Stimulated activated CD4-positive, alpha-beta T cell treated with anti-CD3 and anti-CD28 coated beads, Interleukin-4, amount 100 ng/mL, for 48 hours (primary cell): ENCODE results near the gene UNC45B.
"Not testable (repeated sequence)": the region's sequence is repeated elsewhere in the genome, so short reads cannot be mapped to it uniquely, and the experiment has no call there.

Source experiments
- DNase-seq, 2 donors: peaks; one replicate each; pipeline ENCODE4 v3.0.0-alpha.2; 2020; ENCODE audit warnings: low read depth in 2 of 2

UNC45B gene

DNA sequence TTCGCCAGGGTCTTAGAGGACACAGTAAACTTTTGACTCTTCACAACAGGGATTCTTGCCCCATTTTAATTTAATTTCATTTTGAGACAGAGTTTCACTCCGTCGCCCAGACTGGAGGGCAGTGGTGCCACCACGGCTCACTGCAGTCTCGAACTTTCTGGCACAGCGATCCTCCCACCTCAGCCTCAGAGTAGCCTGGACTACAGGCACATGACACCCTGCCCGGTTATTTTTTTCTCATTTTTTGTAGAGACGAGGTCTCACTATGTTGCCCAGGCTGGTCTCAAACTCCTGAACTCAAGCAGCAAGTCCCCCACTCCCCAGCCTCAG lies 5.2 kb upstream of the UNC45B start:
- DNase-seq: no peak

DNA sequence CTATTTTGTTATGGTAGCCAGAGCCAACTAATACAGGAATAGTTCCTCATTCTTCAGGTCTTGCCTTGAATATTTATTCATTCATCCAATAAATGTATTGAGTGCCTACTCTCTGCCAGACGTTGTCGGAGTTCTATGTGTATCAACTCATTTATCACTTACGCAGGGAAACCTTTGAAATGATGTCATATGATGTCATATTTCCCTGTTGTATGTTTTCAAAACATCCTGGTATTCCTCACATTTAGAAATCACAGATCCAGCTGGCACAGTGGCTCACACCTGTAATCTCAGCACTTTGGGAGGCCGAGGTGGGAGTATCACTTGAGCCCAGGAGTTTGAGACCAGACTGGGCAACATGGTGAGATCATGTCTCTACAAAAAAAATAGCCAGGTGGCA lies 2.8 kb upstream of the UNC45B start:
- no peak for DNase-seq

DNA sequence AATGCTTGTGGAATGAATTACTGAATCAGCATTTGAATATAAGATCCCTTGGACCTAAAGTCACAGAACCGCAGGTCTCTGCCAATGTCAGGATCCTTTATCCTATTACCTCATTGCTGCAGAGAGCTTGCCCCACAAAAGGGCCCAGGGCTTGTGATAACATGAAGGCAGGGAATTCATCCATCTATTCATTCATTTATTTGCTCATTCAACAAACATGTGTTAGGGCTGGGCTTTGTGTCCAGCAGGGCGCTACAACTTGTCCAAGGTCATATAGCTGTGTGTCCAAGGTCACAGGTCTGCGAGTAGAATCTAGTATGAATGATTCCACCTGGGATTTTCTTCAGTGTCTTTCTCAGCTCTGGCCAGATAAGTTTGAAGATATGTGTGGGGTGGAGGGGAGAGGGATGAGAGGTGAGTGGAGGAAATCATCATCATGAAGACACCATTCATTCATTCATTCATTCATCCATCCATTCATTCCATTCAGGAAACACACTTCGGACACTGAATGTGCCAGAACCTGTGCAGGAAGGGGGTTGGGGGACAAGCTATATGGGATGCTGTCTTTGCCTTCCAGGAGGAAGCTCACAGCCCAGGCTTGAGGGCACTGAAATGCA lies 1.3 kb upstream of the UNC45B start:
- DNase-seq: no peak

DNA sequence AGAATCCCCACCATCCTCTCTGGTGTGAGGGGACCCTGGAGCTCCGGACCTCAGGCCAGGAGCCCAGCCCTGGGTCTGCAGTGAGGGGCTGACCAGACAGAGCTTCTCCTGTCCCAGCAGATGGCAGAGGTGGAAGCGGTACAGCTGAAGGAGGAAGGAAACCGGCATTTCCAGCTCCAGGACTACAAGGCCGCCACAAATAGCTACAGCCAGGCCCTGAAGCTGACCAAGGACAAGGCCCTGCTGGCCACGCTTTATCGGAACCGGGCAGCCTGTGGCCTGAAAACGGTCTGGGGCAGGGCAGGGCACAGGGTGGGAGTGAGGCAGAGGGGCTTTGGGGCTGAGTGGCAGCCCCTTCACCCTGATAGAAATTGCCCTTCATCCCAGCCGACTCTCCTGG lies 527 bp downstream of the UNC45B start:
- DNase-seq: no peak

DNA sequence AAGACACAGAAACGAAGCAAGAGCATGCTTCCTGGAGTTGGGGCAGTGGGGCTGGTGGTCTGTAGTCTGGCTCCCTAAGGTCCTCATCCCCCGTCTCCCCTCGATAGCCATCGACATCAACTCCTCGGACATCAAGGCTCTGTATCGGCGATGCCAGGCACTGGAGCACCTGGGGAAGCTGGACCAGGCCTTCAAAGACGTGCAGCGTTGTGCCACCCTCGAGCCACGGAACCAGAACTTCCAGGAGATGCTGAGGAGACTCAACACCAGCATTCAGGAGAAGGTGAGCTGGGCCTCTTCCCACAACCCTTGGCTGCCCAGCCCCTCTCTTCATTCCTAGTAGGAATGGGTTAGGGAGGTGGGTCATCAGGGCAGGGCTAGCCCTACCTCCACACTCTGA lies 2.3 kb downstream of the UNC45B start:
- no peak for DNase-seq

DNA sequence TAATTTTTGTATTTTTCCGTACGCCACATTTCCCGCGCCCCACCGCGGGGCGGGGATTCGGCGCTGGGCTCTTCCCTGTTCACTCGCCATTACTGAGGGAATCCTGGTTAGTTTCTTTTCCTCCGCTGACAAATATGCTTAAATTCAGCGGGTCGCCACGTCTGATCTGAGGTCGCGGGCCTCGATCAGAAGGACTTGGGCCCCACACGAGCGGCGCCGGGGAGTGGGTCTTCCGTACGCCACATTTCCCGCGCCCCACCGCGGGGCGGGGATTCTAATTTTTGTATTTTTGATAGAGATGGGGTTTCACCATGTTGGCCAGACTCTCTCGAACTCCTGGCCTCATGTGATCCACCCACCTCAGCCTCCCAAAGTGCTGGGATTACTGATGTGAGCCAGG lies 3.5 kb downstream of the UNC45B start:
- not testable (repeated sequence) for DNase-seq

DNA sequence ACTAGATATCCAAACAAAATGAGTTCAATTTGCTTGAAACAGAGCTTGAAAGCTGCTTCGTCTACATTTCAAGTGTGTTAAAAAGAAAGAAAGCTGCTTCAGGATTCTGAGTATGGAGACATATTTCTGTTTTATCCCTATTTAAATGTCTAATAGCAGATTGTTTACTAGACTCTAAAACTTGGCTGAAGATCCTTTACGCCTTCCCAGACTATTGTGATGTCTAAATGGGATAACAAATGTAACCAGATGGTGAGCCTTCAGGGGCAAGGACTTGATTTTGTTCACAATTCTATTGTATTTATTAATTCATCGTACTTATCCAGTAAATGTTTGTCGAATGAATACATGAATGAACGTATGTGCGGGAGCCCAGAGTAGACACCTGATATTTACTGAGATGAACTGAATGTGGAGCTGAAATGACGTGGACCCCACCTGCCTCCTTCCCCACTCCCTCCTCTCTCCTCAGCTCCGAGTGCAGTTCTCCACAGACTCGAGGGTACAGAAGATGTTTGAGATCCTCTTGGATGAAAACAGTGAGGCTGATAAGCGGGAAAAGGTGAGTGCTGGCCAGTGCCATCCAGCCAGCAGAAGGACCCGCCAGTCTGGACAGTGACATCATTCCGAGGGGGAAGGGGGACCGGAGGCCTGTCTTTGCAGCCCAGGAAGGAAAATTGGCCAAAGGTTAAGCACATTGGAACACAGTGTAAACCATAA lies 5.0 kb downstream of the UNC45B start:
- DNase-seq: no peak

DNA sequence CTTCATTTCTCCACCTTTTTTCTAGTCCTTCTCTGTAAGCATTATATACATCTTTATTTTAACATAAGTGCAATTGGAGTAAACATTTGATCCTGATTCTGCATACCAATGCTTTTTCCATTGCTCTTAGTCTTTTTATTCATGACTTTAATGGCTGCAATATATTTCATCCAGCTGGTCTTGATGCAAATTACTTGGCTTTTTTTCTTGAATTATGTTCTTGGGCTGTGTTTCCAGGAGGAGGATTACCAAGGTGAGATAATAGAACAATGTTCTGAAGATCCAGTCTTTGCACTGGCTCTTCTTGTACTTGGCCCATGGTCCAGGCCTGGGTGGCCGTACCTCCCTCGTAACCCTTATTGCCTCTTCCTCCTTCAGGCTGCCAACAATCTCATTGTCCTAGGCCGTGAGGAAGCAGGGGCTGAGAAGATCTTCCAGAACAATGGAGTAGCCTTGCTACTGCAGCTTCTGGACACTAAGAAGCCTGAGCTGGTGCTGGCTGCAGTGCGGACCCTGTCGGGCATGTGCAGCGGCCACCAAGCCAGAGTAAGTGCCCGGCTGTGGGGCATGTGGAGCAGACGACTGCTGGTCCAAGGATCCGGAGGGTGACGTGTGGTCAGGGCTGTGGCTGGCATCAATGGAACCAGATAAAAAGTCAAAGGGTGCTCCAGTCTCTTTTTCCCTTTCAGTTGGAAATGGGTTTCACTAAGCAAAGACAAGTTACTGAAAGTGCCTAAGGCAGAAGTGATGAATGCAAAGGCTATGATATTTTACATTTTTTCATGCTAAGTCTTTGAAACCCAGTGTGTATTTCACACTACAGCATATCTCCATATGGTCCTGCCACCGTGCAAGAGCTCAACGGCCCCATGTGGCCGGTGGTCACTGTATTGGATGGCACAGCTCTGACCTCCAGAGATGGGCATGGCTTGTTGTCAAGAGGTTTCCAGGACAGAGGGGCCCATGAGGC lies 6.9 kb downstream of the UNC45B start:
- DNase-seq: no peak

DNA sequence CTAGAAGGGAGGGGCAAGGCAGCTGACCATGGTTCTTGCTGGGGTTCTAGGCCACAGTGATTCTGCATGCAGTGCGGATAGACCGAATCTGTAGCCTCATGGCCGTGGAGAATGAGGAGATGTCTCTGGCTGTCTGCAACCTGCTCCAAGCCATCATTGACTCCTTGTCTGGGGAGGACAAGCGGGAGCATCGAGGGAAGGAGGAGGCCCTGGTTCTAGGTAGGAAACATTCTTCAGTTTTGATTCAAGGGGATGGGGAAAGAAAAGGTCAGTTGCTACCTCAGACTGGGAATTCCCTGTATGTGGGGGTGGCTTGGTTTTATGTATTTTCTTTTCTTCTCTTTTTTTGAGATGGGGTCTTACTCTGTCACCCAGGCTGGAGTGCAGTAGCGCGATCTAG lies 7.6 kb downstream of the UNC45B start:
- no peak for DNase-seq

DNA sequence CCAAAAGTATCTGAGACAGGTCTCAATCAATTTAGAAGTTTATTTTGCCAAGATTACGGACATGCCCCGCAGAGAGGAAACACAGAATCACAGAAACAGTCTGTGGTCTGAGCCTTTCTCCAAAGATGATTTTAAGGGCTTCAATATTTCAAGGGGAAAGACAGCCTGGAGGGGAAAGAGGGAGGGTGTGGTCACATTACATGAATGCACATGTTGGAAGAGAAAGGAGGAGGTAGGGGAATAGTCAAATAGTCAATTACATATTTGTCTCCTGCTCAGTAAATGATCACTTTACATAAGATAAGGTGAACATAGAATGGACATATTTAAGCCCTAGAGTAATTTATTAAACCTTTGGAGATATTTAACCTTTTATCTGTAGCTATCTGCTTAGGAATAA lies 12.3 kb downstream of the UNC45B start:
- no peak for DNase-seq

DNA sequence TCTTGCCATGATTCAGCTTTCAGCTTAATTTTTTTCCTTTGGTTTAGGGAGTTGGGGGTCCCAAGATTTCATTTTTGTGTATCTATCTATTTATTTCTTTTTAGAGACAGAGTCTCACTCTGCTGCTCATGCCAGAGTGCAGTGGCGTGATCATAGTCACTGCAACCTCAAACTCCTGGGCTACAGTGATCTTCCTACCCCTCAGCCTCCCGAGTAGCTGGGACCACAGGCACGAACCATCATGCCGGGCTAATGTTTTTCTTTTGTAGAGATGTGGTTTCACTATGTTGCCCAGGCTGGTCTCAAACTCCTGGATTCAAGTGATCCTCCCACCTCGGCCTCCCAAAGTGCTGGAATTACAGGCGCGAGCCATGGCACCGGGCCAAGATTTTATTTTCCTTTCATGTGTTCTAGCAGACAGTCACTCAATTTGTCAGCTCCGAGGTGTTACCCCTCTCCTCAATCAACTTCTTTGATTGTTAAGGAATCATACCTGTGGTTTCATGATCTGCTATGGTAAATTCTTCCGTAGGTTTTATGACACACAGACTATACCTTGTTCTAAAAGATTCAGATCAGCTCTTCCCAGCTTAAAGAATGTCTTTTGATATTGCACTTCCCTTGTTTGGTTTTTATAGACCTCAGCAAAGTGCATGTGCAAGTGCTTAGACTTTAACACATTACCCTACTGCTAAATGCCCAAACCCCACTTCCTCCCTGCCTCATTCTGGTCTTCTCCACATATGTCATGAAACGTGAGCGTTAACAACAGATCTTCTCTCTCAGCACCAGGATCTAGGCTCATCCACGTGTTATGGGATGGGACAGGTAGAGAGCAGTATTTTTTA lies 13.0 kb downstream of the UNC45B start:
- DNase-seq: no peak

DNA sequence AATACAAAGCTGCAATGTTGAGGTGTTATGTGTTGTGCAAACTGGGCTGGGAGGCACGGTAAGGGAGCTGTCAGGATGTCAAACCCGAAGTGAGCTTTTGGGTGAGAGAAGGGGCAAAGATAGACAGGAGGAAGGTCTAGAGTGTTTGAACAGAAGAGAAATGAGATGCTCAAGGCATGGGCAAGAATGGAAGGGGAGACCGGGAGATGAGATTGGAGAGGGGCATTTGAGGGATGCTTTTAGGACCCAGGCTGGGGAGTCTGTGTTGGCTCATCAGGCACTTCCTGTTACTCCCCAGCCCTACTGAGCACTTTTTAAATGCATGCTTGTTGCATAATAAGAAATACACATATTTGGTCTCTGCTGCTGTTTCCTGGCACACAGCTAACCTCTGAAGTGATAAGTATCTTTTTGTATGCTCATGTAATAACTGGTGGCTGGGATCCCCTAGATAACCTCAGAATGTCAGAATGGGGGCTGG lies 13.7 kb downstream of the UNC45B start:
- no peak for DNase-seq

DNA sequence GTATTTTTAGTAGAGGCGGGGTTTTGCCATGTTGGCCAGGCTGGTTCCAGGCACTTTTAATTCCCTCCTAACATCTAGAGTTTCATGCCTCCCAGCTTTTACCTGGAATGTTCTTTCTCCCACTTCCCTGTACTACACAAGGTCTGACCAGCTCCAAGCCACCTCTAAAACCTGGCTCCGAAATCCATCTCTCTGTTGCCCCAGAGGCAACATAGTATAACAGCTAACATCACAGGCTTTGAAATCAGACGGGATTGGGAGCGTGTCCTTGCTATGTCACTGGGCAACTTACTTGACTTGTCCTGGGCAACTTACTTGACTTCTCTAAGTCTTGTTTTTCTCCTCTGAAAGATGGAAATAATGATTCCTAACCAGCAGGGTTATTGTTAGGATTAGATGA lies 15.1 kb downstream of the UNC45B start:
- DNase-seq: no peak

DNA sequence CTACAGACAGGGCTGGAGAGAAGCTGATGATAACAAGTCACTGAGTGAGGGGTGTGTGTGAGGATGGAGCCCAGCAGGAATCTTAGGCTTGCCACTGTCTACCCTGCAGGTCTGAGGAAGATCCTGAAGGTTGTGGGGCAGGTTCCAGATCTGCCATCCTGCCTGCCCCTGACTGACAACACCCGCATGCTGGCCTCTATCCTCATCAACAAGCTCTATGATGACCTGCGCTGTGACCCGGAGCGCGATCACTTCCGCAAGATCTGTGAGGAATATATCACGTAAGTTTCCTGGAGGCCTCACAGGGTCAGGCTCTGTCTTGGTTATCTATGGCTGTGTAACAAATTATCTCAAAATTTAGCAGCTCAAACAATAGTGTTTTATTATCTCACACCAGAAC lies 16.3 kb downstream of the UNC45B start:
- no peak for DNase-seq

DNA sequence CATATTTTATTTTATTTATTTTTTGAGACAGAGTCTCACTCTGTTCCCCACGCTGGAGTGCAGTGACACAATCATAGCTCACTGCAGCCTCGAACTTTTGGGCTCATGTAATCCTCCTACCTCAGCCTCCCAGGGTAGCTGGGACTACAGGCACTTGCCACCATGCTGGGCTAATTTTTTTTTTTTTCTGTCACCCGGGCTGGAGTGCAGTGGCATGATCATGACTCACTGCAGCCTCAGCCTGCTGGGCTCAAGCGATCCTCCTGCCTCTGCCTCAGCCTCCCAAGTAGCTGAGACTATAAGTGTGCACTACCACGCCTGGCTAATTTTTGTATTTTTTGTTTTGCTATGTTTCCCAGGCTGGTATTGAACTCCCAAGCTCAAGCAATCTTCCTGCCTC lies 17.1 kb downstream of the UNC45B start:
- no peak for DNase-seq

DNA sequence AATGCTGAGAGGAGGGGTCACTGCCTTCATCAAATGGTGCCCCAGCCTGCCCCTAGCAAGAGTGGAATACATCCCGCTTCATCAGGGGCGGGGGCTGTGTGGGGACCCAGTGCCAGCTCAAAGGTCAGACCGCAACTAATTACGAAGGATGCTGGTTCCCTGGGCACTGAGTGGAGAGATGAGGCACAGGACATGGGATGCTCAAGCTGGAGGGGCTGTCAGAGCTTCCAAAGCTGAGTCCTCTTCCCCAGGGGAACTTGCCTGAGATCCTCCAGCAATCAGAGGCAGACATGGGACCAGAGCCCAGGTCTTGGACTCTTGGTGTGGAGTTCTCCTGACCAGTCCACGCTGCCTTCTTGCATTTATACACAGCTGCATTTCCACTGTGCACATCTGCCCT lies 18.9 kb downstream of the UNC45B start:
- DNase-seq: no peak

DNA sequence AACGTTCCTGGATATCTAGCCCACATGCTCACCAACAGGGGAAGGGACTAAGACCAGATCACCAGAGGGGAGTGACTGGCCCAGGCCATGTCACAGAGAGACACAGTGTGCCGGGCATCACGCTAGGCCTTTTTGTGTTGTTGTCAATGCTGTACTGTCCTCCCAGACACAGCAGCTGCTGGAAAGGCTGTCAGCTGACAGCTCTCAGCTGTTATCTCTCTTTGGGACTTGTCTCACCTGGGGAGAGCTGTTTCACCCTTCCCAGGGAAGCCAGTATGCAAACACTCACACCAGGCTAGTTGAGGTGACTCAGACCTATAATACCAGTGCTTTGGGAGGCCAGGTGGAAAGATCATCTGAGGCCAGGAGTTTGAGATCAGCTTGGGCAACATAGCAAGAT lies 19.4 kb downstream of the UNC45B start:
- no peak for DNase-seq

DNA sequence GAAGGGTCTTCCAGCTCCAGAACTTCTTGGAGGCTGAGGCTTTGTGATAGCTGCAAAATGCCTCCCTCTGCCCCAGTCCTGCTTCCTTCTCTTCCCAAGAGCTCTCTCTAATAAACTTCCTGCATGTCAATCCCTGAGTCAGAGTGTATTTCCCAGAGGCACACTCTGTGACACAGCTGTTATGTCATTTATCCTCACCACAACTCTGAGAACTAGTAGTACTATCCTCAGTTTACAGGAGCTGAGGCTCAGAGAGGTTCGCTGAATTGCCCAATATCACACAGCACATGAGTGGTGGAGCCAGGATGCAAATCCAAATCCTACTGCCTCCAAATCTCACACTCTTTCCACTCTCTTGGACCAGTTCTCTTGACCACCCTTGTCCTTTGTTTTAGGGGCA lies 20.0 kb downstream of the UNC45B start:
- no peak for DNase-seq

DNA sequence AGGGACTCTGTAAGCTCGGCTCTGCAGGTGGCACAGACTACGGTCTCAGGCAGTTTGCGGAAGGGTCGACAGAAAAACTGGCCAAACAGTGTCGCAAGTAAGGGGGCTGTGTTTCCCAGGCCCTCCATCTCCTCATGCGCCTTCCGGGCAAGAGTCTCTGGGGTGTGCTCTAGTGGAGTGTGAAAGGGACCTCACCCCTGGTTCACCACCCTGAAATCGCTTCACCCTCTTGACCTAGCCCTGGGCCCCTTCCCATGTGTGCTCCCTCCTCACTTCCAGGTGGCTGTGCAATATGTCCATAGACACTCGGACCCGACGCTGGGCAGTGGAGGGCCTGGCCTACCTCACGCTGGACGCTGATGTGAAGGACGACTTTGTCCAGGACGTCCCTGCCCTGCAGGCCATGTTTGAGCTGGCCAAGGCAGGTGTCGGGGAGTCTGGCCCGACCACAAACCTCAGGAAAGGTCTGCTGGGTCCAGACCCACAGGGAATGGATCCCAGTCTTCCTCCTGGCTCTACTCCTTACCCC lies 22.3 kb downstream of the UNC45B start:
- DNase-seq: no peak

DNA sequence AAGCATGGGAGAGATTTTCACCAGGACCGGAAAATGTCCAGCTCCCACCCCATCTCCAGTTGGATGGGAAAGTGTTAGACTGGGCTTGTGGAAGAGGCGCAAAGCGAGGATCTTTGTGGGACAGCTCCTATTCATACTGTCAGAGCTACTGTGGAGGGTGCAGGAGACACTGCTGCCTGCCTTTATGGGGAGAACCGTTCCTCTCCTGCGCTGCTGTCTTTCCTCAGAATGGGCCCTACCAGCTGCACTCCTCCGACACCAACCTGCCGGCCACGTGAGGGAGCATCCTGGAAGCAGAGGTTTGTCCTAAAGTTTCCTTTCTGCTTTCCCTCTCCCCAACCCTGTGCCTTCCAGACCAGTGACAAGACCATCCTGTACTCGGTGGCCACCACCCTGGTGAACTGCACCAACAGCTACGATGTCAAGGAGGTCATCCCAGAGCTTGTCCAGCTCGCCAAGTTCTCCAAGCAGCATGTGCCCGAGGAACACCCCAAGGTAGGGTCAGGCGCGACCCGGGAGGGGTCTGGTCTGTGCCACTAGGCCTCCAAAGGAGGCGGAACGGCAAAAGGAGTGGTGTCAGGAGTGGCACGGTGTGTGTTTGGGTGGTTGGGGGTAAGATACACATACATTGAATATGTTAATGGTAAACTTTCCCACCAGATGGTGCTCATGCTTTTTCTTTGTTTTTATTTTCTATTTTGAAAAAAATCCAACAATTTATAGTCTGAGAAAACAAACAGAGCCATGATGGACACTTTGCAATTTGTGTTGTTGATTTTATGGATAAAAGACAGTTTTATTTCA lies 23.6 kb downstream of the UNC45B start:
- DNase-seq: no peak

DNA sequence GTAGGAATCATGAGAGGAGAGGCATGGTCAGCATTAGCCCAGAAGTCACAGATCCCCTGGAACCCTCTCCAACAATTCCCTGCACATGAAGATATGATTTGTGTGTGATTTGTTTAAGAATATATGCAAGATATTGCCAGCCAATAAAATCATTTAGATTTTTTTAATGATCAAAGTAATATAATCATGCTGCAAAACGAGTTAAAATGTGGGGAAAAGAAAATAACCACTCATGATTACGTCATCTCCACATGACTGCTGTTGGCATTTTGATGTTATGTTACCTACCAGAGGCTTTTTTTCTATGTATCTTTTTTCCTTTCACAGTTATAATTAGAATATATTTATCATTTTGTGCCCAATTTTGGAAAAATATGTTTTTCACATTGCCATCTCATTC lies 24.2 kb downstream of the UNC45B start:
- no peak for DNase-seq
